ENCODE measurements around the gene DESI2. TPM values are rescaled to one million over a fixed set of nuclear protein-coding genes. Genes with fewer than 3 reads are reported as not detected.

DESI2 gene
- total and polyA plus RNA-seq, 2 experiments from 2014 or later = 33.0 to 43.3 TPM

DNA sequence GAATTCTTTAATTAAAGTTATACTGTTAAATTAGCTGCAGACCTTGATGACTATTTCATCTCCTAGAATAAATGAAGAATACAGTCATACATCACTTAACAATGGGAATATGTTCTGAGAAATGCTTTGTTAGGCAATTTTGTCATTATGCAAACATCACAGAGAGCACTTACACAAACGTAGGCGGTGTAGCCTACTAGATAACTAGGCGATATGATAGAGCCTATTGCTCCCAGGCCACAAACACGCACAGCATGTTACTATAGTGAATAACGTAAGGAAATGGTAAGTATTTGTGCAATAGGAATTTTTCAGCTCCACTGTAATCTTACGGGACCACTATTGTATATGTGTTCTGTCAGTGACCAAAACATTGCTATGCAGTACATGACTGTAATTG, 37.6 kb upstream of the DESI2 start:
- Histone ChIP-seq H3K9me3 (ENCODE audit: low read depth) (no peaks in the 10 kb centered on the region), H3K27me3 (no peaks in the 10 kb centered on the region), H3K4me1 (ENCODE audit: low read depth) (no peaks in the 10 kb centered on the region), H3K4me3 (no peak overlapping the region), H3K36me3 (no peaks in the 10 kb centered on the region), H3K27ac (no peak overlapping the region)
- DNase-seq (ENCODE audit: low read depth in 1 of 2, low spot score in 1 of 2) = peak in 1 of 2 donors; percentile 67
- TF ChIP-seq, protein P1, sequence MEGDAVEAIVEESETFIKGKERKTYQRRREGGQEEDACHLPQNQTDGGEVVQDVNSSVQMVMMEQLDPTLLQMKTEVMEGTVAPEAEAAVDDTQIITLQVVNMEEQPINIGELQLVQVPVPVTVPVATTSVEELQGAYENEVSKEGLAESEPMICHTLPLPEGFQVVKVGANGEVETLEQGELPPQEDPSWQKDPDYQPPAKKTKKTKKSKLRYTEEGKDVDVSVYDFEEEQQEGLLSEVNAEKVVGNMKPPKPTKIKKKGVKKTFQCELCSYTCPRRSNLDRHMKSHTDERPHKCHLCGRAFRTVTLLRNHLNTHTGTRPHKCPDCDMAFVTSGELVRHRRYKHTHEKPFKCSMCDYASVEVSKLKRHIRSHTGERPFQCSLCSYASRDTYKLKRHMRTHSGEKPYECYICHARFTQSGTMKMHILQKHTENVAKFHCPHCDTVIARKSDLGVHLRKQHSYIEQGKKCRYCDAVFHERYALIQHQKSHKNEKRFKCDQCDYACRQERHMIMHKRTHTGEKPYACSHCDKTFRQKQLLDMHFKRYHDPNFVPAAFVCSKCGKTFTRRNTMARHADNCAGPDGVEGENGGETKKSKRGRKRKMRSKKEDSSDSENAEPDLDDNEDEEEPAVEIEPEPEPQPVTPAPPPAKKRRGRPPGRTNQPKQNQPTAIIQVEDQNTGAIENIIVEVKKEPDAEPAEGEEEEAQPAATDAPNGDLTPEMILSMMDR (IDR thresholded peaks at IDR 0.05; ENCODE audit: low read depth, low read length) = no peak

DNA sequence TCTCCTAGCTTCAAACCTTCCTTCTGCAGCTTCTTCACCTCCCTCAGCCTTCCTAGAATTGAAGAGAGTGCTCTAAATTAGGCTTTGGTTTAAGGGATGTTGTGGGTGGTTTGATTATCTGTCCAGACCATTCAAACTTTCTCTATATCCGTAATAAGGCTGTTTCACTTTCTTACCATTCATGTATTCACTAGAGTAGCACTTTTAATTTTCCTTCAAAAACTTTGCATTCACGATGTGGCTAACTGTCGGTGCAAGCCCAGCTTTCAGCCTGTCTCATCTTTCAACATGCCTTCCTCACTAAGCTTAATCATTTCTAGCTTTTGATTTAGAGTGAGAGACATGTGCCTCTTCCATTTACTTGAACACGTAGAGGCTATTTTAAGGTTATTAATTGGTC, 26.2 kb upstream of the DESI2 start:
- Histone ChIP-seq H3K27me3 (no peaks in the 10 kb centered on the region), H3K9me3 (ENCODE audit: low read depth) (no peaks in the 10 kb centered on the region), H3K27ac (no peak overlapping the region), H3K36me3 (no peaks in the 10 kb centered on the region), H3K4me1 (ENCODE audit: low read depth) (peaks cover 9% of the 10 kb centered on the region), H3K4me3 (no peak overlapping the region)
- TF ChIP-seq, protein P1 (IDR thresholded peaks at IDR 0.05; ENCODE audit: low read depth, low read length) = no peak
- no peak for DNase-seq (ENCODE audit: low read depth in 1 of 2, low spot score in 1 of 2)

DNA sequence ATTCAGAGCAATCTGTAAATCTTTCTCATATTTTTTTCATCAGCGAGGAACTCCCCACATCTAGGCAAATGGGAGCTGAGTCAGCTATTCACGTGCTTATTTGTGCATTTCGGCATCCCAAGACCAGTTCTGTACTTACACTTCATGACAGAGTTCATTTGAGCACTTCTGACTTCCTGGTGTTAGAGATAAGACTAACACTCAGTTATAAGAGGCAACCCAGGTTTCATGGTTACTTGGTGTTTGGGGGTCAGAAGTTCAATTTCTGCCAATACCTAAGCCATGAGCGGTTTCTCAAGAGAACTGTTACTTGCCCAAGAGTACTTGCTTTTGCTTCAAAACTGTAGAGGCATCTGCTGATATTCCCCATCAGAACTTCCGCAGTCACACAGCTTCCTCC, 24.1 kb upstream of the DESI2 start:
- H3K27me3 ChIP-seq = no peaks in the 10 kb centered on the region
- peak; percentile 10 to 61 for DNase-seq (ENCODE audit: low read depth in 1 of 2, low spot score in 1 of 2)
- H3K27ac ChIP-seq = no peak overlapping the region
- peaks cover 9% of the 10 kb centered on the region for H3K4me1 ChIP-seq (ENCODE audit: low read depth)
- no peak overlapping the region for H3K4me3 ChIP-seq
- no peaks in the 10 kb centered on the region for H3K36me3 ChIP-seq
- TF ChIP-seq, protein P1 (IDR thresholded peaks at IDR 0.05; ENCODE audit: low read depth, low read length) = no peak
- H3K9me3 ChIP-seq (ENCODE audit: low read depth) = no peaks in the 10 kb centered on the region

DNA sequence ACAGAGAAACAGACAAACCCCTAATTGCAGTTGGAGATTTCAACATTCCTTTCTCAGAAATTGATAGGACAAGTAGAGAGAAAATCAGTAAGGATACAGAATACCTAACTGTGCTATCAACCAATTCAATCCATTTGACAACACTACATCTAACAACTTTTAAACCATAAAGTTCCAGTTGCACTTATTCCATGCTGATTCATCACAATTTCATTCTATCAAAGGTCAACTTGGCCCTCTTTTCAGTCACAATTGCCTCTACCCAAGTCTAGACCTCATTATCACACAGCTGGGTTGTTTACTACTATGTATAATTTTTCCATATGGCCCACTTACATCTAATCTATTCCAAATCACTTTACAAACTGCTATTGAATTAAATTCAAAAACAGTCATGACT, 19.8 kb upstream of the DESI2 start:
- TF ChIP-seq, protein P1 (IDR thresholded peaks at IDR 0.05; ENCODE audit: low read depth, low read length) = no peak
- Histone ChIP-seq H3K4me1 (ENCODE audit: low read depth) (peaks cover 9% of the 10 kb centered on the region), H3K4me3 (no peak overlapping the region), H3K36me3 (no peaks in the 10 kb centered on the region), H3K9me3 (ENCODE audit: low read depth) (no peaks in the 10 kb centered on the region), H3K27ac (no peak overlapping the region), H3K27me3 (no peaks in the 10 kb centered on the region)
- no peak for DNase-seq (ENCODE audit: low read depth in 1 of 2, low spot score in 1 of 2)

DNA sequence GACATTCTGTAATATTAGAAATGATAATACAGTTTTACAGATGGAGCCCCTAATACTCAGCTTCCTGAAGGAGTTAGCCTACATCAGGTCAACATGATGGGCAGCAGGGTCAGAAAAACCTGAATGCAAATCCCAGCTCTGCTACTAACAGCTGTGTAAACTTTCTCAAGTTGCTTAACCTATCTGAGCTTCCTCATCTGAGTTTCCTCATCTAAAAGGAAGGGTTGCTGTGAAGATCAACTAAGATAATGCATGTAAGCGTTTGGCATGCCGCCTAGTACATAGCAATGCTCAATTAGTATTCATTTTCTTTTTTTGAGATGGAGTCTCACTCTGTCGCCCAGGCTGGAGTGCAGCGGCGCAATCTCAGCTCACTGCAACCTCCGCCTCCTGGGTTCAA, 18.4 kb upstream of the DESI2 start:
- no peak overlapping the region for H3K4me3 ChIP-seq
- DNase-seq (ENCODE audit: low read depth in 1 of 2, low spot score in 1 of 2) = no peak
- H3K9me3 ChIP-seq (ENCODE audit: low read depth) = no peaks in the 10 kb centered on the region
- H3K27me3 ChIP-seq = no peaks in the 10 kb centered on the region
- H3K36me3 ChIP-seq = no peaks in the 10 kb centered on the region
- TF ChIP-seq, protein P1 (IDR thresholded peaks at IDR 0.05; ENCODE audit: low read depth, low read length) = no peak
- no peaks in the 10 kb centered on the region for H3K4me1 ChIP-seq (ENCODE audit: low read depth)
- no peak overlapping the region for H3K27ac ChIP-seq

Measured in cardiac muscle cell (in vitro differentiated cells and primary cell).